Effector memory CD4-positive, alpha-beta T cell (primary cell): Measurements from ENCODE around the gene NEIL1.

ENCODE experiments used
- DNase-seq, 3 donors: peaks; one replicate each; pipeline ENCODE4 v3.0.0-alpha.2; 2020
- H3K27ac ChIP-seq: 2 replicates; pipeline ENCODE4 v1.7.0; 2013; ENCODE audit warnings: mild to moderate bottlenecking, low read length, moderate library complexity; ENCODE audit not compliant: insufficient read depth, poor library complexity, severe bottlenecking
- H3K27me3 ChIP-seq: replicated peaks from 2 replicates; pipeline ENCODE4 v1.7.0; 2013; ENCODE audit warnings: mild to moderate bottlenecking, low read length; ENCODE audit not compliant: insufficient read depth, control insufficient read depth, poor library complexity, severe bottlenecking
- H3K36me3 ChIP-seq: 2 replicates; pipeline ENCODE4 v1.7.0; 2013; ENCODE audit warnings: mild to moderate bottlenecking, low read length, moderate library complexity; ENCODE audit not compliant: control insufficient read depth, insufficient read depth
- H3K4me1 ChIP-seq: 2 replicates; pipeline ENCODE4 v1.7.0; 2013; ENCODE audit warnings: low read length, mild to moderate bottlenecking; ENCODE audit not compliant: control insufficient read depth, insufficient read depth, poor library complexity, severe bottlenecking
- H3K4me3 ChIP-seq: 2 replicates; pipeline ENCODE4 v1.7.0; 2013; ENCODE audit warnings: low read length, low read depth, mild to moderate bottlenecking; ENCODE audit not compliant: insufficient read depth, poor library complexity, severe bottlenecking
- H3K9me3 ChIP-seq: 2 replicates; pipeline ENCODE4 v1.7.0; 2013; ENCODE audit warnings: mild to moderate bottlenecking, low read length, moderate library complexity; ENCODE audit not compliant: control insufficient read depth

The NEIL1 gene

DNA sequence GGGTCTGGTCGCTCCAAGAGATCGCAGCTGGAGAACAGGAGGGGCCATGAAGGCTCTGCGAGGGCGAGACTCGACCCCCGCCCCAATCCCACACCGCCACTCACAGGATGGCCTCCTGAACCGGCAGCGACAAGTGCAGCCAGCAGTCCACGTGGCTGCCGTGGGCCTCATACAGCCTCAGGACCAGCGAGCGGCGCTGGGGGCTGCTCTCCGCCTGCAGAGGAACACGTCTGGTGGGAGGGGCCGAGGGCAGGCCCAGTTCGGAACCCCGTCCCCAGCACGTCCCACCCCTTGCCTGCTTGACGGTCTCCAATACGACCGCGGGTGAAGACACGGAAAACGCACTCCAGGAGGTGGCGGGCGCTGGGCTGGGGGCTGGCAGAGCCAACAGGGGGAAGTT is 9.2 kb downstream of the NEIL1 start:
- Histone ChIP-seq H3K4me3 (no peak overlapping the region), H3K4me1 (no peaks in the 10 kb centered on the region), H3K36me3 (peaks cover 35% of the 10 kb centered on the region), H3K27me3 (no peaks in the 10 kb centered on the region), H3K27ac (no peak overlapping the region), H3K9me3 (no peaks in the 10 kb centered on the region)
- DNase-seq, result no peak

DNA sequence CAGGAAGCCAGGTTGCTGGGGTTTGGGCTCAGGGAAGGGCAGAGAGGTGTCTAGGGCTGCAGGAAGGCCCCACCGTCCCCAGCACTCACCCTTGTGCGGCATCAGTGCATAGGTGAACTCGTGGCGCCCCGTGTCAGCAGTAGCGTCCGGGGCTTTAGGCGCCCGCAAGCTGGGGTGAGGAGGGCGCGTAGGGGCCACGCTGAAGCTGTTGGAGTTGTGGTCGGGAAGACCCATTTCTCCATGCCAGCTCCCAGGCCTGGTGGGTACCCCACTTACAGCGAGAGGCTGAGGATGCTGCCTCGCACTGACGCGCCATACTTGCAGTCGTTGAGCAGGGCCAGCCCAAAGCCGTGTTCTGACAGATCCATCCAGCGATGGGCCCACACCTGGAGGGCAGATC is 9.7 kb downstream of the NEIL1 start:
- Histone ChIP-seq H3K4me1 (no peaks in the 10 kb centered on the region), H3K9me3 (no peaks in the 10 kb centered on the region), H3K27ac (no peak overlapping the region), H3K27me3 (no peaks in the 10 kb centered on the region), H3K36me3 (peaks cover 40% of the 10 kb centered on the region), H3K4me3 (no peak overlapping the region)
- DNase-seq, result no peak

DNA sequence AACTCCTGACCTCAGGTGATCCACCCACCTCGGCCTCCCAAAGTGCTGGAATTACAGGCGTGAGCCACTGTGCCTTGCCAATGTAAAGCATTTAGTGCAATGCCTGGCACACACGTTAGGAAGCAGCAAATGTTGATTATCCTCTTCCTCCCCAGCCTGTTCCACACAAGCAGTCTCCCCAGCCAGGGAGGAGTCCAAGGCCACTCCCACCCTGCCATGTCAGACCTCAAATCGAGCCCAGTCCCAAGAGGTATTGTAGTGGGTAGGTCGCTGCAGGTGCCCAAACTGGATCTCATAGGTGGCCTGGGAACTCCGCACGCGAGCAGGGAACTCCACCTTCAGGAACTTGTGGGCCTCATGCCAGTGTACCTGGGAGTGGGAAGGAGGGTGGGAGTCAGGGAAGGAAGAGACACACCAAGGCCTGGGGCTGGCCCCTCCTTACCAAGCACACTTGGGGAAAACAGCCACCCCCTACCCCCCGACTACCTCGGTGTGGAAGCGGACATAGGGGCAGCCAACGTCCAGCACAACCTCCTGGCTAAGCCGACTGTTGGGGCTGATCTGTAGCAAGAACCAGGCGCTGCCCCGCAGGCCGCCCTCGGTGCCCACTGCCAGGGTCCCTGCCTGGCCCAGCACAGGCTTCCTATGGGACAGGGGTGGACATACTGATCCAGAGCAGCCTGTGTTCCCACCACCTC is 11.3 kb downstream of the NEIL1 start:
- Histone ChIP-seq H3K9me3 (no peaks in the 10 kb centered on the region), H3K27ac (no peak overlapping the region), H3K36me3 (peaks cover 54% of the 10 kb centered on the region), H3K27me3 (no peaks in the 10 kb centered on the region), H3K4me3 (no peak overlapping the region), H3K4me1 (no peaks in the 10 kb centered on the region)
- DNase-seq, result no peak

DNA sequence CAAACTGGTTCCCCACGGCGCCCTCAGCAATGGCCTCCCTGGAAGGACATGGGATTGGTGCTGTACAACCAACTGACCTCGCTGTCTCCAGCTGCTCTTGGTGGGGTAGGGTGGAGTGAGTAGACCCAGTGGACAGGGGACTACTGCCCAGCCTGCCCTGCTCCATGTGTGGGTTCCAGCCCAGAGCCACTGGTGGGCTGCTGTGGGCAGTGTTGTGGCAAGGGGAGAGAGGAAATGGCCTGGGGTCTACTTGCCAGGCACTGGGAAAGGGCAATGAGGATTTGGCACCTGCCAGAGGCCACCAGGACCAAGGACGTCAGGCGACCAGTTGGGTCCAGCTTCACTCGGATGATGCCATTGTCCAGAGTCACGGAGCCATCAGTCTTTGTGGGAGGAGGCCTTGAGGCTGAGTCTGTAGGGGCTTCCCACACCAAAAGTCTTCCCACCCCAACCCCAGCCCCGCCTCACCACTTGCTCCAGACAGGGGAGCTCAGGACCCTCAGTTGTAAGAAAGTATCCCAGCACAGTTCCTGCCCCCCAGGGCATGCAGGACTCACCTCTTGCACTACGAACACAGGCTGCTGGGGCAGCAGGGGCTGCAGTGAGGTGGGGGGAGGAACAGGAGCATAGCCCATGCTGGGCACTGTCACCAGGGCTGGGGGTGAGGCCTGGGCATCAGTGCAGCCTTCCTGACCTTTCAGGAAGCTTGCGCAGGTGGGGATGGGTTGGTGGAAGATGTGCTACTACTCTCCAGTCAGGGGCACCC is 12.1 kb downstream of the NEIL1 start:
- DNase-seq, result no peak
- no peaks in the 10 kb centered on the region for H3K9me3 ChIP-seq
- no peak overlapping the region for H3K27ac ChIP-seq
- H3K4me3 ChIP-seq, result no peak overlapping the region
- H3K27me3 ChIP-seq, result no peaks in the 10 kb centered on the region
- peaks cover 54% of the 10 kb centered on the region for H3K36me3 ChIP-seq
- H3K4me1 ChIP-seq, result no peaks in the 10 kb centered on the region

DNA sequence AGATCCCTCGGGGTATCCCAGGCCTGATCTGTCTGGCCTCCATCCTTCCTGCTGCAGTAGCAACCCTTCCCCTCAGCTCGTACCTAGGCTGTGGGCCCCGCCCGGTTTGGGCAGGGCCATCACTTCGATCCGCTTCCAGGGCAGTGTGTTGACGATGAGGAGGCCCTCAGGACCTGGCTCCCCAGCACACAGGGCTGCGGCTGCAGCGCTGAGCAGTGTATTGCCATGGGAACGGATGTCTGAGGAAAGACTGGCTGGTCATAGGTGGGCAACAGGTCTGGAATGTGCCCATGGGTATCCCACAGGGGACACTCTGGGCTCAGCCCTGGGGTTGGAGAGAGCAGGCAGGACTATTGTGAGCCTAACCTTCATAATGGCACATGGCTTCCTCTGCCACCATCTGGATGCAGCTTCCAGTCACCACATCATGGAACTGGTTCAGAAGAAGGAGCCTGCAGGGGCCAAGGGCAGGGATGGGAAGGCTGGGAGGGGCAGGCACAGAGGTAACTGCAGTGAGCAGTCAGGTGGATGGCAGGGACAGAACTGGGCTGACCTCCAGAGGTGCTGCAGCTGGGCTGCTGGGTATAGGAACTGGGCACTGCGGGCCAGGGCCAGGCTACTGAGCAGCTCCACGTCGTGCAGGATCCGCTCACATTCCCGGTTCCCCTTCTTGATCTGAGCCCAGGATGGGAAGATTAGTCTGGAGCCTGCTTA is 12.9 kb downstream of the NEIL1 start:
- Histone ChIP-seq H3K9me3 (no peaks in the 10 kb centered on the region), H3K4me3 (no peak overlapping the region), H3K27ac (no peak overlapping the region), H3K27me3 (no peaks in the 10 kb centered on the region), H3K36me3 (peaks cover 59% of the 10 kb centered on the region), H3K4me1 (no peaks in the 10 kb centered on the region)
- DNase-seq, result no peak

DNA sequence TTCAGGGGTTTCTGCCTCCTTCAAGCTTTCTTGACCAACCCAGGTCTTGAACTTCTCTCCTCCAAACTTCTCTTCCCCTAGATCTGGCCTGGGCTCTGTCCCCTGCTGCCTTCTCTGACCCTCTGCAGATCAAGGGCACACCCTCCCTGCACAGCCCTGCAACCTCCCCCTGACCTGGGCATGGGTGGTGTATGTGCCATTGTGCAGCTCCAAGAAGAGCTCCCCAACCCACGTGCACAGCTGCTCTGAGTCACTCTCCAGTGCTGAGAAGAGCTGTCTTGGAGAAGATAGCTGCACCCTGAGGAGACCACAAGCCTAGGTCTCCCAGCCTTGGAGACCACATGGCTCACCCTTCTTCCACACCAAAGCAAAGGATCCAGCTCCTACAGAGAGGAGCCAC is 13.6 kb downstream of the NEIL1 start:
- Histone ChIP-seq H3K4me1 (no peaks in the 10 kb centered on the region), H3K9me3 (no peaks in the 10 kb centered on the region), H3K4me3 (no peak overlapping the region), H3K36me3 (peaks cover 58% of the 10 kb centered on the region), H3K27ac (no peak overlapping the region), H3K27me3 (no peaks in the 10 kb centered on the region)
- no peak for DNase-seq

DNA sequence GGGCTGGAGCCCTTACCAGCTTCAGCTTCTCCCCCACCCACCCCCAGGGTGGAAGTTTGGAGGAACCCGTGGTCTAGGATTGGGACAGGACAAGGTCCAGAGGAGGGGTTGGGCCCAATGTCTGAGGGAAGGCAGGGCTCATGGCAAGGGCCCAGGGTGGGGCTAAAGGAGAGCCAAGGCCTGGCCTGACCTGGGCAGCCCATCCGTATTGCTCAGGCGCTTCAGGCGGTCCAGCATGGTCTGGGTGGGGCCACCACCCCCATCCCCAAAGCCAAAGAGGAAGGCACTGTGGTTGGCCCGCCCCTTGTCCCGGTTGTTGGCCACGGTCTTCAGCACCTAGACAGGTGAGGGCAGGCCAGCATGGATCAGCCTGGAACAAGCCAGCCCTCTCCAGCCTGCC is 14.0 kb downstream of the NEIL1 start:
- H3K4me3 ChIP-seq, result no peak overlapping the region
- no peak overlapping the region for H3K27ac ChIP-seq
- no peaks in the 10 kb centered on the region for H3K4me1 ChIP-seq
- H3K27me3 ChIP-seq, result no peaks in the 10 kb centered on the region
- peaks cover 60% of the 10 kb centered on the region for H3K36me3 ChIP-seq
- H3K9me3 ChIP-seq, result no peaks in the 10 kb centered on the region
- DNase-seq, result no peak

DNA sequence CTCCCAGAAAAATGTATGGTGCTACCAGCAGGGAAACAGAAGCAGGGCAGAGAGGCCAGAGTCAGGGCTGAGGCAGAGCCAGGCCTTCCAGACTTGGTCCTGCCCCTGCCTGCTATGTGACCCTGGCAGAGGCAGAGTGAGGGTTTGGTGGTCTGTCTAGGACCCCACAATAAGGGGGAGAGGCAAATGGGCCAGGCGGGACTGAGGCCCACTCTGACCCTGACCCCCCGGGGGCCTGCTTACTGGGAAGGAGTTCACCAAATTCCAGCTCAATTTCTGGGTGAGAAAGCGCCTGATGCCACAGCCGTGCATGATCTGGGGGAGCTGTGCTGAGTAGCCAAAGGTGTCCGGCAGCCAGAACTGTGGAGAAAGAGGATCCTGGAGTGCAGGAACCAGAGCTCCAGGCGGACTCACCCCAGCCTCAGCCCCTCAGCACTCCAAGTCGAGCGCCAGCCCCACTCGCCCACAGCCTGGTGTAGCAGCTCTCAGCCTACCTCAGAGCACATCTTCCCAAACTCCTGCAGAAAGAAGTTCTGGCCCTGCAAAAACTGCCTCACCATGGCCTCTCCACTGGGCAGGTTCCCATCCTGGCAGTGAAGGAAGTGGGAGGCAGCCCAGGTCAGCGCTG is 14.6 kb downstream of the NEIL1 start:
- DNase-seq, result no peak
- no peak overlapping the region for H3K27ac ChIP-seq
- no peaks in the 10 kb centered on the region for H3K27me3 ChIP-seq
- H3K36me3 ChIP-seq, result peaks cover 63% of the 10 kb centered on the region
- H3K4me1 ChIP-seq, result no peaks in the 10 kb centered on the region
- H3K4me3 ChIP-seq, result no peak overlapping the region
- H3K9me3 ChIP-seq, result no peaks in the 10 kb centered on the region

DNA sequence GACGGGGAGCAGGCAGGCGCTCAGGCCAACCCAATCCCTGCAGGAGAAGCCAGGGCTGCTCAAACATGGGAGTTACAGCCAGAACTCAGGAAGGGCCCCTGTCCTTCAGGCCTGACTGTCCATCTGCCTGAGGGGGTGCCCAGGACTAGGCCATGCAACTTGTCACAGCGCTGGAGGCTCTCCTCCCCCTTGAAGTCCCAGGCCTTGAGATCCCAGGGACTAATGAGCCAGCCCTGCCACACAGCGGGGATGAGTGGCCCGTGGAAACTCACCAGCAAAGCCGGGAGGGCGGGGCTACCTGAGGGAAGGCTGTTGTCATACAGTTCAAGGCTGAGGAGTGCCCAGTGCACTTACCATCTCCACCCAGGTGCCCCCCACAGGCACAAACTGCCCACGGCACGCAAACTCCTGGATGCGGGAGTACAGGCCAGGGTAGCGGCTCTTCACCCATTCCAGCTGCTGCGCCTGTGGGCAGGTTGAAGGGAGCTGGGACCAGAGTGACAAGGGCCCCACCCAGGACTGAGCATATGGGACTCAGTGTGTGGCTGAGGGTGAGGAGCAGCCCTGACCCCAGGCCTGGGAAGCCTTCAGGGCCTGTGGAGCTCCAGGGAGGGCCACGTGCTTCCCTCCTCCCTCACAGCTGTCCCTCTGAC is 15.3 kb downstream of the NEIL1 start:
- H3K36me3 ChIP-seq, result peaks cover 63% of the 10 kb centered on the region
- DNase-seq, result no peak
- H3K4me1 ChIP-seq, result peaks cover under 1% of the 10 kb centered on the region
- H3K27ac ChIP-seq, result no peak overlapping the region
- no peaks in the 10 kb centered on the region for H3K9me3 ChIP-seq
- no peaks in the 10 kb centered on the region for H3K27me3 ChIP-seq
- no peak overlapping the region for H3K4me3 ChIP-seq
